ENCODE measurements around the gene CEP57.
"Not testable (repeated sequence)": the region's sequence is repeated elsewhere in the genome, so short reads cannot be mapped to it uniquely, and the experiment has no call there.

The CEP57 gene

GRCh38 chr11:95811052-95811451 lies 20.8 kb downstream of the CEP57 start:
- not testable (repeated sequence) for H3K18ac ChIP-seq (ENCODE audit: low read length); H2AFZ ChIP-seq (ENCODE audit: insufficient read depth, low read length, poor library complexity); H3K27ac ChIP-seq (ENCODE audit: low read depth, low read length); DNase-seq; H3K79me2 ChIP-seq (ENCODE audit: control insufficient read depth, insufficient read depth, low read length, poor library complexity); H3K79me1 ChIP-seq (ENCODE audit: low read length); H3K4me2 ChIP-seq (ENCODE audit: low read length); H2BK5ac ChIP-seq (ENCODE audit: low read depth, low read length, poor library complexity); H3K4me3 ChIP-seq (ENCODE audit: low read depth, low read length); H3K9me3 ChIP-seq (ENCODE audit: insufficient read depth, low read depth, low read length); H3K27me3 ChIP-seq (ENCODE audit: insufficient read depth, low read length); H3K9ac ChIP-seq (ENCODE audit: low read length); H4K91ac ChIP-seq (ENCODE audit: low read depth, low read length); H4K8ac ChIP-seq (ENCODE audit: low read depth, low read length); H4K12ac ChIP-seq (ENCODE audit: low read depth, low read length); H2AK5ac ChIP-seq (ENCODE audit: low read length); H3K4me1 ChIP-seq (ENCODE audit: control insufficient read depth in 1 of 2, insufficient read depth in 2 of 2, low read length in 2 of 2); H3K14ac ChIP-seq (ENCODE audit: low read length); H2BK12ac ChIP-seq (ENCODE audit: low read length); H3K23ac ChIP-seq (ENCODE audit: low read length); H2BK120ac ChIP-seq (ENCODE audit: insufficient read depth, low read length, poor library complexity); H3K4ac ChIP-seq (ENCODE audit: low read depth, low read length)
- peaks cover 15 to 16% of the 10 kb centered on the region in 2 experiments for H3K36me3 ChIP-seq (ENCODE audit: control insufficient read depth in 1 of 2, insufficient read depth in 2 of 2, low read length in 2 of 2)
- WGBS (ENCODE audit: extremely low coverage, insufficient coverage, insufficient read length): no CpG with 5 or more reads among the region's 4 CpGs

- H3K27ac ChIP-seq (ENCODE audit: low read depth, low read length): no peak overlapping the region
- H3K9me3 ChIP-seq (ENCODE audit: insufficient read depth, low read depth, low read length): no peaks in the 10 kb centered on the region
- no peak overlapping the region for H2AFZ ChIP-seq (ENCODE audit: insufficient read depth, low read length, poor library complexity)
- no peaks in the 10 kb centered on the region for H3K27me3 ChIP-seq (ENCODE audit: insufficient read depth, low read length)
- no peak overlapping the region for H3K23ac ChIP-seq (ENCODE audit: low read length)
- H3K4ac ChIP-seq (ENCODE audit: low read depth, low read length): no peak overlapping the region
- H3K4me2 ChIP-seq (ENCODE audit: low read length): no peak overlapping the region
- no peak overlapping the region for H3K4me3 ChIP-seq (ENCODE audit: low read depth, low read length)
- no peak overlapping the region for H3K14ac ChIP-seq (ENCODE audit: low read length)
- DNase-seq: no peak
- H4K91ac ChIP-seq (ENCODE audit: low read depth, low read length): no peak overlapping the region
- no peaks in the 10 kb centered on the region for H3K4me1 ChIP-seq (ENCODE audit: control insufficient read depth in 1 of 2, insufficient read depth in 2 of 2, low read length in 2 of 2)
- WGBS (ENCODE audit: extremely low coverage, insufficient coverage, insufficient read length): no CpG with 5 or more reads among the region's 2 CpGs
- no peak overlapping the region for H4K8ac ChIP-seq (ENCODE audit: low read depth, low read length)
- no peak overlapping the region for H2BK12ac ChIP-seq (ENCODE audit: low read length)
- H2BK5ac ChIP-seq (ENCODE audit: low read depth, low read length, poor library complexity): no peak overlapping the region
- no peaks in the 10 kb centered on the region for H3K79me2 ChIP-seq (ENCODE audit: control insufficient read depth, insufficient read depth, low read length, poor library complexity)
- no peak overlapping the region for H2AK5ac ChIP-seq (ENCODE audit: low read length)
- no peak overlapping the region for H3K18ac ChIP-seq (ENCODE audit: low read length)
- H2BK120ac ChIP-seq (ENCODE audit: insufficient read depth, low read length, poor library complexity): no peak overlapping the region
- H3K36me3 ChIP-seq (ENCODE audit: control insufficient read depth in 1 of 2, insufficient read depth in 2 of 2, low read length in 2 of 2): peaks cover 9 to 14% of the 10 kb centered on the region in 2 experiments
- H4K12ac ChIP-seq (ENCODE audit: low read depth, low read length): no peak overlapping the region
- H3K9ac ChIP-seq (ENCODE audit: low read length): no peak overlapping the region
- no peaks in the 10 kb centered on the region for H3K79me1 ChIP-seq (ENCODE audit: low read length)
These were observed 25.7 kb downstream of the CEP57 start for GRCh38 chr11:95816037-95816436.

GRCh38 chr11:95821640-95822039 lies 31.3 kb downstream of the CEP57 start:
- H3K18ac ChIP-seq (ENCODE audit: low read length): no peak overlapping the region
- peaks cover 6 to 7% of the 10 kb centered on the region in 2 experiments for H3K36me3 ChIP-seq (ENCODE audit: control insufficient read depth in 1 of 2, insufficient read depth in 2 of 2, low read length in 2 of 2)
- H2BK120ac ChIP-seq (ENCODE audit: insufficient read depth, low read length, poor library complexity): no peak overlapping the region
- no peak overlapping the region for H4K12ac ChIP-seq (ENCODE audit: low read depth, low read length)
- no peaks in the 10 kb centered on the region for H3K27me3 ChIP-seq (ENCODE audit: insufficient read depth, low read length)
- H2BK5ac ChIP-seq (ENCODE audit: low read depth, low read length, poor library complexity): no peak overlapping the region
- H3K4me2 ChIP-seq (ENCODE audit: low read length): no peak overlapping the region
- H3K4ac ChIP-seq (ENCODE audit: low read depth, low read length): no peak overlapping the region
- DNase-seq: no peak
- no peaks in the 10 kb centered on the region for H3K79me1 ChIP-seq (ENCODE audit: low read length)
- no peak overlapping the region for H3K4me3 ChIP-seq (ENCODE audit: low read depth, low read length)
- no peak overlapping the region for H2AK5ac ChIP-seq (ENCODE audit: low read length)
- no peak overlapping the region for H4K91ac ChIP-seq (ENCODE audit: low read depth, low read length)
- H3K79me2 ChIP-seq (ENCODE audit: control insufficient read depth, insufficient read depth, low read length, poor library complexity): no peaks in the 10 kb centered on the region
- no CpG with 5 or more reads among the region's 2 CpGs for WGBS (ENCODE audit: extremely low coverage, insufficient coverage, insufficient read length)
- H3K14ac ChIP-seq (ENCODE audit: low read length): no peak overlapping the region
- no peak overlapping the region for H4K8ac ChIP-seq (ENCODE audit: low read depth, low read length)
- H3K27ac ChIP-seq (ENCODE audit: low read depth, low read length): no peak overlapping the region
- H3K23ac ChIP-seq (ENCODE audit: low read length): no peak overlapping the region
- H2AFZ ChIP-seq (ENCODE audit: insufficient read depth, low read length, poor library complexity): no peak overlapping the region
- no peaks in the 10 kb centered on the region for H3K9me3 ChIP-seq (ENCODE audit: insufficient read depth, low read depth, low read length)
- H3K4me1 ChIP-seq (ENCODE audit: control insufficient read depth in 1 of 2, insufficient read depth in 2 of 2, low read length in 2 of 2): no peaks in the 10 kb centered on the region
- H2BK12ac ChIP-seq (ENCODE audit: low read length): no peak overlapping the region
- no peak overlapping the region for H3K9ac ChIP-seq (ENCODE audit: low read length)

DNA sequence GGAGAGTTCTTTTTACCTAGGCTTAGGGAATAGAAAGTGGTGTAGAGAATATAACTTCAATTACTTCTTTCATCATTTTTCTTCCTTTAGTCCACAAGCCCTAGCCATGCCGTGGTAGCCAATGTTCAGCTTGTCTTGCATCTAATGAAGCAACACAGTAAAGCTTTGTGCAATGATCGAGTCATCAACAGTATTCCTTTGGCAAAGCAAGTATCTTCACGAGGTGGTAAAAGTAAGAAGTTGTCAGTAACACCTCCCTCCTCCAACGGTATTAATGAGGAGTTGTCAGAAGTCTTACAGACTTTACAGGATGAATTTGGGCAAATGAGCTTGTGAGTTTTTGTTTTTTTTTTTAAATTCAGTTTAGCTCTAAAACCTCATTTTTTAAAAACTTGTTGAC lies 37.4 kb downstream of the CEP57 start:
- no peak overlapping the region for H4K91ac ChIP-seq (ENCODE audit: low read depth, low read length)
- peaks cover 2 to 8% of the 10 kb centered on the region in 2 experiments for H3K36me3 ChIP-seq (ENCODE audit: control insufficient read depth in 1 of 2, insufficient read depth in 2 of 2, low read length in 2 of 2)
- H3K4me1 ChIP-seq (ENCODE audit: control insufficient read depth in 1 of 2, insufficient read depth in 2 of 2, low read length in 2 of 2): no peaks in the 10 kb centered on the region
- no peak overlapping the region for H2BK120ac ChIP-seq (ENCODE audit: insufficient read depth, low read length, poor library complexity)
- H3K18ac ChIP-seq (ENCODE audit: low read length): no peak overlapping the region
- no peak overlapping the region for H3K27ac ChIP-seq (ENCODE audit: low read depth, low read length)
- no peak overlapping the region for H2AK5ac ChIP-seq (ENCODE audit: low read length)
- H3K14ac ChIP-seq (ENCODE audit: low read length): no peak overlapping the region
- no peak overlapping the region for H3K23ac ChIP-seq (ENCODE audit: low read length)
- no peak overlapping the region for H4K12ac ChIP-seq (ENCODE audit: low read depth, low read length)
- no peak overlapping the region for H2AFZ ChIP-seq (ENCODE audit: insufficient read depth, low read length, poor library complexity)
- H3K4me2 ChIP-seq (ENCODE audit: low read length): no peak overlapping the region
- no peak overlapping the region for H3K4me3 ChIP-seq (ENCODE audit: low read depth, low read length)
- no peak overlapping the region for H3K4ac ChIP-seq (ENCODE audit: low read depth, low read length)
- H3K9me3 ChIP-seq (ENCODE audit: insufficient read depth, low read depth, low read length): no peaks in the 10 kb centered on the region
- no peak overlapping the region for H2BK5ac ChIP-seq (ENCODE audit: low read depth, low read length, poor library complexity)
- H3K79me2 ChIP-seq (ENCODE audit: control insufficient read depth, insufficient read depth, low read length, poor library complexity): no peaks in the 10 kb centered on the region
- H3K9ac ChIP-seq (ENCODE audit: low read length): no peak overlapping the region
- no CpG with 5 or more reads among the region's 4 CpGs for WGBS (ENCODE audit: extremely low coverage, insufficient coverage, insufficient read length)
- H3K27me3 ChIP-seq (ENCODE audit: insufficient read depth, low read length): no peaks in the 10 kb centered on the region
- H3K79me1 ChIP-seq (ENCODE audit: low read length): no peaks in the 10 kb centered on the region
- H4K8ac ChIP-seq (ENCODE audit: low read depth, low read length): no peak overlapping the region
- DNase-seq: no peak
- no peak overlapping the region for H2BK12ac ChIP-seq (ENCODE audit: low read length)
